Measurements from ENCODE around the gene TRAPPC6A. TPM values are rescaled to one million over a fixed set of nuclear protein-coding genes. Genes with fewer than 3 reads are reported as not detected.

The TRAPPC6A gene
- total RNA-seq, 1 experiment from 2014 or later, result 59.7 TPM

- TF ChIP-seq RELA (CRISPR knock-in tag; IDR thresholded peaks at IDR 0.05; ENCODE audit: borderline replicate concordance) (no peak), PREB (CRISPR knock-in tag; IDR thresholded peaks at IDR 0.05; ENCODE audit: borderline replicate concordance) (no peak), ELF4 (CRISPR knock-in tag; IDR thresholded peaks at IDR 0.05; ENCODE audit: low read depth) (no peak), ZBTB21 (CRISPR knock-in tag; IDR thresholded peaks at IDR 0.05; ENCODE audit: borderline replicate concordance) (no peak), OVOL2 (CRISPR knock-in tag; IDR thresholded peaks at IDR 0.05; ENCODE audit: borderline replicate concordance) (no peak), GRHL2 (CRISPR knock-in tag; IDR thresholded peaks at IDR 0.05; ENCODE audit: insufficient replicate concordance, severe bottlenecking) (no peak), ZNF512 (CRISPR knock-in tag; IDR thresholded peaks at IDR 0.05; ENCODE audit: borderline replicate concordance) (no peak), CTCF (IDR thresholded peaks at IDR 0.05) (peak; percentile 38), EMX1 (CRISPR knock-in tag; IDR thresholded peaks at IDR 0.05) (no peak), ATF1 (CRISPR knock-in tag; IDR thresholded peaks at IDR 0.05) (no peak), ATF6 (CRISPR knock-in tag; IDR thresholded peaks at IDR 0.05) (no peak), NR1H2 (CRISPR knock-in tag; IDR thresholded peaks at IDR 0.05) (no peak), NFE2L1 (CRISPR knock-in tag; IDR thresholded peaks at IDR 0.05) (no peak), MXD4 (CRISPR knock-in tag; IDR thresholded peaks at IDR 0.05; ENCODE audit: borderline replicate concordance) (no peak), HMGA2 (CRISPR knock-in tag; IDR thresholded peaks at IDR 0.05) (no peak), KAT7 (CRISPR knock-in tag; IDR thresholded peaks at IDR 0.05; ENCODE audit: borderline replicate concordance) (no peak), CREB1 (CRISPR knock-in tag; IDR thresholded peaks at IDR 0.05) (no peak), SMAD4 (CRISPR knock-in tag; IDR thresholded peaks at IDR 0.05) (no peak), ZNF232 (CRISPR knock-in tag; IDR thresholded peaks at IDR 0.05) (peak; percentile 69; the same call in 1 of the 2 replicates), CDX4 (CRISPR knock-in tag; IDR thresholded peaks at IDR 0.05; ENCODE audit: borderline replicate concordance) (no peak), TP53 (CRISPR knock-in tag; IDR thresholded peaks at IDR 0.05) (no peak), ZNF263 (CRISPR knock-in tag; IDR thresholded peaks at IDR 0.05; ENCODE audit: low read depth) (no peak), GABPB1 (CRISPR knock-in tag; IDR thresholded peaks at IDR 0.05) (no peak; the same call in 1 of the 2 replicates), ZNF317 (CRISPR knock-in tag; IDR thresholded peaks at IDR 0.05; ENCODE audit: borderline replicate concordance, low read depth) (no peak), FOXK1 (CRISPR knock-in tag; IDR thresholded peaks at IDR 0.05) (peak; percentile 96)
- TF ChIP-seq, protein P1, sequence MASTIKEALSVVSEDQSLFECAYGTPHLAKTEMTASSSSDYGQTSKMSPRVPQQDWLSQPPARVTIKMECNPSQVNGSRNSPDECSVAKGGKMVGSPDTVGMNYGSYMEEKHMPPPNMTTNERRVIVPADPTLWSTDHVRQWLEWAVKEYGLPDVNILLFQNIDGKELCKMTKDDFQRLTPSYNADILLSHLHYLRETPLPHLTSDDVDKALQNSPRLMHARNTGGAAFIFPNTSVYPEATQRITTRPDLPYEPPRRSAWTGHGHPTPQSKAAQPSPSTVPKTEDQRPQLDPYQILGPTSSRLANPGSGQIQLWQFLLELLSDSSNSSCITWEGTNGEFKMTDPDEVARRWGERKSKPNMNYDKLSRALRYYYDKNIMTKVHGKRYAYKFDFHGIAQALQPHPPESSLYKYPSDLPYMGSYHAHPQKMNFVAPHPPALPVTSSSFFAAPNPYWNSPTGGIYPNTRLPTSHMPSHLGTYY (CRISPR knock-in tag; IDR thresholded peaks at IDR 0.05), result no peak
- TF ChIP-seq, protein P2, sequence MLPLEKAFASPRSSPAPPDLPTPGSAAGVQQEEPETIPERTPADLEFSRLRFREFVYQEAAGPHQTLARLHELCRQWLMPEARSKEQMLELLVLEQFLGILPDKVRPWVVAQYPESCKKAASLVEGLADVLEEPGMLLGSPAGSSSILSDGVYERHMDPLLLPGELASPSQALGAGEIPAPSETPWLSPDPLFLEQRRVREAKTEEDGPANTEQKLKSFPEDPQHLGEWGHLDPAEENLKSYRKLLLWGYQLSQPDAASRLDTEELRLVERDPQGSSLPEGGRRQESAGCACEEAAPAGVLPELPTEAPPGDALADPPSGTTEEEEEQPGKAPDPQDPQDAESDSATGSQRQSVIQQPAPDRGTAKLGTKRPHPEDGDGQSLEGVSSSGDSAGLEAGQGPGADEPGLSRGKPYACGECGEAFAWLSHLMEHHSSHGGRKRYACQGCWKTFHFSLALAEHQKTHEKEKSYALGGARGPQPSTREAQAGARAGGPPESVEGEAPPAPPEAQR (CRISPR knock-in tag; IDR thresholded peaks at IDR 0.05), result no peak
- TF ChIP-seq, protein P3, sequence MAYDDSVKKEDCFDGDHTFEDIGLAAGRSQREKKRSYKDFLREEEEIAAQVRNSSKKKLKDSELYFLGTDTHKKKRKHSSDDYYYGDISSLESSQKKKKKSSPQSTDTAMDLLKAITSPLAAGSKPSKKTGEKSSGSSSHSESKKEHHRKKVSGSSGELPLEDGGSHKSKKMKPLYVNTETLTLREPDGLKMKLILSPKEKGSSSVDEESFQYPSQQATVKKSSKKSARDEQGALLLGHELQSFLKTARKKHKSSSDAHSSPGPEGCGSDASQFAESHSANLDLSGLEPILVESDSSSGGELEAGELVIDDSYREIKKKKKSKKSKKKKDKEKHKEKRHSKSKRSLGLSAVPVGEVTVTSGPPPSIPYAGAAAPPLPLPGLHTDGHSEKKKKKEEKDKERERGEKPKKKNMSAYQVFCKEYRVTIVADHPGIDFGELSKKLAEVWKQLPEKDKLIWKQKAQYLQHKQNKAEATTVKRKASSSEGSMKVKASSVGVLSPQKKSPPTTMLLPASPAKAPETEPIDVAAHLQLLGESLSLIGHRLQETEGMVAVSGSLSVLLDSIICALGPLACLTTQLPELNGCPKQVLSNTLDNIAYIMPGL (CRISPR knock-in tag; IDR thresholded peaks at IDR 0.05), result no peak
Measured at GRCh38 chr19:45178262-45179071, 430 bp upstream of the TRAPPC6A start, which contains the start of gene BLOC1S3 (continued).
